ENCODE results near the gene CFAP300. TPM values are rescaled to one million over a fixed set of nuclear protein-coding genes. Genes with fewer than 3 reads are reported as not detected.

The CFAP300 gene
- total RNA-seq, 1 experiment from 2014 or later: 1.7 TPM

- H3K9me3 ChIP-seq (ENCODE audit: control insufficient read depth, low read depth, low read length): no peaks in the 10 kb centered on the region
These were observed 396 bp upstream of the CFAP300 start for GRCh38 chr11:102046841-102047240.

More at GRCh38 chr11:102046841-102047240, 396 bp upstream of the CFAP300 start:
- no peaks in the 10 kb centered on the region for H3K79me1 ChIP-seq (ENCODE audit: insufficient read depth, low read depth, low read length, poor library complexity, severe bottlenecking)
- H2BK15ac ChIP-seq (ENCODE audit: low read depth, low read length): no peak overlapping the region
- no peak overlapping the region for H3T11ph ChIP-seq (ENCODE audit: low read length)
- no peak overlapping the region for H2AK5ac ChIP-seq (ENCODE audit: insufficient read length, low read length)
- DNase-seq: no peak
- no CpG with 5 or more reads among the region's 4 CpGs for WGBS (ENCODE audit: extremely low coverage, insufficient read length, low lambda C conversion rate)
- no peak overlapping the region for H3K27ac ChIP-seq (ENCODE audit: insufficient read length, low read depth, low read length)
- no peak overlapping the region for H3K9ac ChIP-seq (ENCODE audit: extremely low read depth, insufficient read length, low read length)
- no peak overlapping the region for H4K91ac ChIP-seq (ENCODE audit: insufficient read length, low read depth, low read length)
- H4K5ac ChIP-seq (ENCODE audit: insufficient read length, low read depth, low read length): no peak overlapping the region
- H4K8ac ChIP-seq (replicated peaks; ENCODE audit: insufficient read length, low read depth, low read length): no peak overlapping the region
- H2BK12ac ChIP-seq (ENCODE audit: insufficient read length, low read depth, low read length): no peak overlapping the region
- no peaks in the 10 kb centered on the region for H3K4me1 ChIP-seq (ENCODE audit: insufficient read depth, low read length)
- peak overlapping the region; percentile 68 to 74 for H3K4me3 Mint-ChIP-seq
- no peak overlapping the region for H3K56ac ChIP-seq (ENCODE audit: insufficient read length, low read depth, low read length)
- no peaks in the 10 kb centered on the region for H3K79me2 ChIP-seq (ENCODE audit: insufficient read depth, low read length)
- no peaks in the 10 kb centered on the region for H4K20me1 ChIP-seq (ENCODE audit: control insufficient read depth, insufficient read depth, insufficient read length)
- H3K23ac ChIP-seq (ENCODE audit: insufficient read length, low read depth, low read length): no peak overlapping the region
- H2BK5ac ChIP-seq (ENCODE audit: insufficient read length, low read length): no peak overlapping the region
- no peak overlapping the region for H2BK20ac ChIP-seq (ENCODE audit: low read depth, low read length, poor library complexity, severe bottlenecking)
- H3K23me2 ChIP-seq (ENCODE audit: insufficient read length, low read depth, low read length, poor library complexity, severe bottlenecking): peaks cover 9% of the 10 kb centered on the region
- no peaks in the 10 kb centered on the region for H3K36me3 Mint-ChIP-seq (ENCODE audit: insufficient read depth in 1 of 3, low read depth in 3 of 3)
- H2BK120ac ChIP-seq (ENCODE audit: low read depth, low read length, poor library complexity, severe bottlenecking): no peak overlapping the region
- no peaks in the 10 kb centered on the region for H3K9me3 Mint-ChIP-seq
- H3K18ac ChIP-seq (ENCODE audit: insufficient read length, low read depth, low read length): no peak overlapping the region
- peak overlapping the region; percentile 94 for H2AFZ ChIP-seq (ENCODE audit: low read length)
- peak overlapping the region; percentile 56 for H3K4me2 ChIP-seq (ENCODE audit: insufficient read depth, insufficient read length, low read length)
- H3K27me3 Mint-ChIP-seq (ENCODE audit: low read depth): peaks cover 14% of the 10 kb centered on the region
- H3K14ac ChIP-seq (ENCODE audit: insufficient read depth, low read length): no peak overlapping the region
- H3K4ac ChIP-seq (ENCODE audit: low read depth, low read length): no peak overlapping the region
- no peak overlapping the region for H3K27ac Mint-ChIP-seq
- H3K4me1 Mint-ChIP-seq: peaks cover 13 to 14% of the 10 kb centered on the region in 2 experiments
- no peak for TF ChIP-seq CTCF (conservative IDR thresholded peaks at IDR 0.05)
- H3K27me3 ChIP-seq (ENCODE audit: insufficient read depth, low read length): no peaks in the 10 kb centered on the region
